Left kidney (tissue), 8 donors: ENCODE measurements around the gene ATOH1. TPM values are rescaled to one million over a fixed set of nuclear protein-coding genes. Genes with fewer than 3 reads are reported as not detected.
A peak's percentile ranks its signal among the peaks of the same experiment; 100 is the strongest.

Source experiments
- DNase-seq: peaks from one replicate; pipeline ENCODE4 v3.0.0-alpha.2; 2013
- long read RNA-seq, 8 donors: transcript quantifications; one replicate each; lab custom pipeline, GENCODE V29; 2026
- polyA plus RNA-seq: library from polyadenylated mRNA; unstranded; fragments of 120-200 nt; gene quantifications from one replicate; pipeline ENCODE4 v1.2.1, GENCODE V29; 2013; ENCODE audit not compliant: insufficient read length

Gene ATOH1, protein sequence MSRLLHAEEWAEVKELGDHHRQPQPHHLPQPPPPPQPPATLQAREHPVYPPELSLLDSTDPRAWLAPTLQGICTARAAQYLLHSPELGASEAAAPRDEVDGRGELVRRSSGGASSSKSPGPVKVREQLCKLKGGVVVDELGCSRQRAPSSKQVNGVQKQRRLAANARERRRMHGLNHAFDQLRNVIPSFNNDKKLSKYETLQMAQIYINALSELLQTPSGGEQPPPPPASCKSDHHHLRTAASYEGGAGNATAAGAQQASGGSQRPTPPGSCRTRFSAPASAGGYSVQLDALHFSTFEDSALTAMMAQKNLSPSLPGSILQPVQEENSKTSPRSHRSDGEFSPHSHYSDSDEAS
- polyA plus RNA-seq: not detected
- long read RNA-seq, donor 1: 0 reads
- long read RNA-seq, donor 2: 0 reads
- long read RNA-seq, donor 3: 0 reads
- long read RNA-seq, donor 4: 0 reads
- long read RNA-seq, donor 5: 0 reads
- long read RNA-seq, donor 6: 0 reads
- long read RNA-seq, donor 7: 0 reads
- long read RNA-seq, donor 8, partial matches to known transcripts: 0 of 1 reads
- long read RNA-seq, donor 8, other reads (novel, unspliced or antisense): 0 of 1 reads

DNA sequence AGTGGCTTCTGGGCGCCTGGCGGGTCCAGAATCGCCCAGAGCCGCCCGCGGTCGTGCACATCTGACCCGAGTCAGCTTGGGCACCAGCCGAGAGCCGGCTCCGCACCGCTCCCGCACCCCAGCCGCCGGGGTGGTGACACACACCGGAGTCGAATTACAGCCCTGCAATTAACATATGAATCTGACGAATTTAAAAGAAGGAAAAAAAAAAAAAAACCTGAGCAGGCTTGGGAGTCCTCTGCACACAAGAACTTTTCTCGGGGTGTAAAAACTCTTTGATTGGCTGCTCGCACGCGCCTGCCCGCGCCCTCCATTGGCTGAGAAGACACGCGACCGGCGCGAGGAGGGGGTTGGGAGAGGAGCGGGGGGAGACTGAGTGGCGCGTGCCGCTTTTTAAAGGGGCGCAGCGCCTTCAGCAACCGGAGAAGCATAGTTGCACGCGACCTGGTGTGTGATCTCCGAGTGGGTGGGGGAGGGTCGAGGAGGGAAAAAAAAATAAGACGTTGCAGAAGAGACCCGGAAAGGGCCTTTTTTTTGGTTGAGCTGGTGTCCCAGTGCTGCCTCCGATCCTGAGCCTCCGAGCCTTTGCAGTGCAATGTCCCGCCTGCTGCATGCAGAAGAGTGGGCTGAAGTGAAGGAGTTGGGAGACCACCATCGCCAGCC, at the start of gene ATOH1:
ATOH1 (plus strand) TSS at position 422 of the 663 bp plus-strand sequence; CDS start at position 596, 174 bp downstream.
- no peak for DNase-seq

- DNase-seq: no peak
Observed at GRCh38 chr4:93779228-93779627, 49.3 kb upstream of the ATOH1 start.

- no peak for DNase-seq
Observed at GRCh38 chr4:93780080-93780479, 48.5 kb upstream of the ATOH1 start.

DNA sequence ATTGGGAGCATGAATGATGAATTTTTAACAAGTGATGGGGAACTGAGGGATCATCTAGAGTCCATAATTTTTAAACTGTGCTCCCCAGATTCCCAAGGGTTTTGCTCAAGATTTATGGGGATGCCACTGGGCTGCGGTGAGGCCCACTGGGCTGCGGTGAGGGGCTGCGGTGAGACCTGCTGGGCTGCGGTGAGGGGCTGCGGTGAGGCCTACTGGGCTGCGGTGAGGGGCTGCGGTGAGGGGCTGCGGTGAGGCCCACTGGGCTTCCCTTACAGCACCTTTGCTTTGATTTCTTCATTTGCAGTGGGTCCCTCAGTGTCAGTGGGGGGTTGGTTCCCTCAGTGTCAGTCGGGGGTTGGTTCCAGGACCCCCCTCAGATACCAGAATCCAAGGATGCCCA, 47.4 kb upstream of the ATOH1 start:
- DNase-seq: no peak

DNA sequence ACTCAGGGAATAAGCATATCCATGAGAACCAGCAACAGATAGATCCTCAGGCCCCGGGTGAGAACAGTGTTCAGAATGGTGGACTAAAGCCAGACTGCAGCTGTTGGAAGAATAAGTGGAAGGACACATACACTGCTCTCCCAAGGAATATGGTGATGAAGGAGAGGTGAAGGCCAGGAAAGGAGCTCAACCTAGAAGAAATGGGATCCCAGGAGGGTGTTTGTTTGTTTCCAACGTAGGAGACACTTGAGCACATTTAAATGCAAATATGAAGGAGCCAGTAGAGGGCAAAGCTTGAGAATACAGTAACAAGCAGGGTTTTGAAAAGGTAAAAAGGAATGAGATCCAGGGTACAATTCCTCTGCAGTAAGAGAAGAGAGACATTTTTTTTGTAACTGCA, 42.4 kb upstream of the ATOH1 start:
- no peak for DNase-seq

- DNase-seq: no peak
Observed at GRCh38 chr4:93788712-93789111, 39.8 kb upstream of the ATOH1 start.

GRCh38 chr4:93791570-93792195, 36.9 kb upstream of the ATOH1 start:
- peak; percentile 68 for DNase-seq

DNA sequence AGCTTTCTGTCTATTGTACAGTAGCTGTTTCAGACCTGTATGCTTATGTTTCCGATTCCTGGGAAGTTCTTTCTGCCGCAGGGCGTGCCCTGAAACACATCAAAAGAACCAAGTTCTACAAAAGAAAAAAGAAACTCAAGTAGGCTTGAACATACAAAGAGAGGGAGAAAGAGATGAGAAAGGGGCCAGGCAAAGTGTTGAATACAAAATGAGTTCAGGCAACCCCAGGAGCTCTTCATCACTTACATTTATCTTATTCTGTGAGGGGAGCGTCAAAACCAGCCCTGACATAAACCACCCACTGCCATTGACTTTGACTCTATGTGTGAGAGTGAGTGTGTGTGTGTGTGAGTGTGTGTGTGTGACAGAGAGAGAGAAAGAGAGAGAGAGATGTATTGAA, 26.5 kb upstream of the ATOH1 start:
- DNase-seq: no peak

DNA sequence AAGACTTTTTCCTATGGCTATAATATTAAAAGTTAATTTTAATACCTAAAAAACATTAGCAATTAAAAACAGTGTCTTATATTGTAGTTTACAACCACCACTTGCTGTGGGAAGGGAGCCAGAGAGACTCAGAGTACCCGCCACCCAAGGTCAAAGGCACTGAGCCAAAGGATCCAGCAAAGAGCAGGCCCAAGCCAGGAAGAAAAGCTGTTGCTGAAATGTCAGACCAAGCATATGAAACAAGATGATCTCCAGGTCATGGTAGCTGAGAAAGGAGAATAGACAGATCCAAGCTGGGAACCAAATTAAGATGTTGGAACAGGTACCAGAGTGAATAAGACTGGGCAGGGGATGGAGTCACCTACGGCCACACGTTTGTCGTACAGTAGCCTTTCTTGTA, 18.8 kb upstream of the ATOH1 start:
- DNase-seq: no peak

DNA sequence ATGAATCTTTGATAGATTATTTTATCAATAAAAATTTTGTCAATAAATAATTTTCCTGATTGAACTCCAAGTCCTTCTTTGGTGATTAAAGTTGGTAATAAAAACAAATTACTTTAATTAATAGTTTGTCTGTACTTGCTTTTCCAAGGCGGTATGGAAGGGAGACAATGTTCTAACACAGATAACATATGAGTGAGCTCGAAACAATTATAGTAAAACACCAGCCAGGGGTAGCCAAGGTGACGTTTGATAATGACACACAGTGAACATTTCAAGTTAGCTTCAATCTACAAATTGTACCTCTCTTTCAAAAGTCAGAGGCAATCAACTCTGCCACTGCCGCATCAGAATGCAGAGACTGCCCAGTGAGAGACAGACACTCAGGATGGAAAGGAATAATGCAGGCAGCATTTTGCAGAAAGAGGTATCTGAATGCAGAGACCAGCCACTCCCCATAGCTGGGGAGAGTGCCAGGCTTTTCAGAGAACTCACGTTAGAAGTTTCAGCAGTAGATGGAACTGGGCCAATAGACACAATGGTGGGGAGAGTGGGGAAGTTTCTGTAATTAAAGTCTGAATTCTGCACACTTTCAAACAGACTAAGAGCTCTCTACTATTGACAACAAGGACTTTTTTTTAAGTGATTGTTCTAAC, 18.1 kb upstream of the ATOH1 start:
- DNase-seq: no peak

- no peak for DNase-seq
Observed at GRCh38 chr4:93813092-93813491, 15.5 kb upstream of the ATOH1 start.

DNA sequence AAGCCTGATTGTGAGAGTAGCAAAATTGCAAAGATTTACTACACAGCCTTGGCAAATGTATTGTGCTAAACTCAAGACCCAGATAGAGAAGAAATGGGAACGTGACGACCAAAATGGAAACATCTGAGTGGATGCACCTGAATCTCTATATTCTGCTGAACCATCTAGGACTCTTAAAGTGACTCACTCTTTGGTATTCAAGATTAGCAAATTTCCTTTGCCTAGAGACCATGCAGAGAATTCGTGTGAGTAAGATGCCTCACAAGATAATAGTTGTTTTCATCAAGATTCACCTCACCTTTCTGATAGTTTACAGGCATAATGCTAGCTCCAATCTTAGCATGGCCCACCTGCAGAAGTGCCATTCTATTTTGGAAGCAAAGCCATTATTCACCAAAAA, 14.4 kb upstream of the ATOH1 start:
- no peak for DNase-seq

GRCh38 chr4:93814722-93815121, 13.8 kb upstream of the ATOH1 start:
- no peak for DNase-seq

- DNase-seq: no peak
Observed at GRCh38 chr4:93825551-93826216, 2.9 kb upstream of the ATOH1 start.

DNA sequence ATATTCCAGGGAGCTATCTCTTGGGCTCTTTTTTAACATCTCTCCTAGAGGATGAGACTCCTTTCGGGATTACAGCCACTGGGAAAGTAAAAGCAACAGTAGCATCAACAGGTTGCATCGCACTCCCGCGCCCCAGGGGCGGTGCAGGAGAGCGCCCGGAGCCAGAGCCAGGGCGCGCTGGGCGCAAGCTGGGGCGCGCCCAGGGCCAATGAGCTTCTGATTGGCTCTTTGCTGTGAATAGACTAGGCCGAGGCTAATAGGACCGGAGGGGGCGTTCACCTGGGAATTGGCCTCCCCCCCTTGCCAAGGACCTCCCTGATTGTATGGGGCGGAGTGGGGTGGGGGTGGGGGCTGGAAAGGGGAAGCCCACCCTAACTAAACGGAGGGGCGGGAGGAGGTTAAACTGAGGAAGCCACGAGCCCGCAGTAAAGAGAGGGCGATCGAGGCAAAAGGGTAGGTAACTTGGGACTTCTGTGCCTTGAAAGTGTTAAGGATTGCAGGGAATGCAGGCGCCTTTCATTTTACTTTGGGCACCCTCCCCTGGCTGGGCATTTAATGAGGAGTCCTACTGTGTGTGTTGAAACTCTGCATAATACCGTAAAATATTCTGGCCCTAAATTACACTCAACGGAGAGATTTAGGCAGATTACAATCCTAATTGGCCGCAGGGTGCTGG, 1.1 kb upstream of the ATOH1 start:
- DNase-seq: no peak

- no peak for DNase-seq
Observed at GRCh38 chr4:93828995-93829819, 654 bp downstream of the ATOH1 start.

DNA sequence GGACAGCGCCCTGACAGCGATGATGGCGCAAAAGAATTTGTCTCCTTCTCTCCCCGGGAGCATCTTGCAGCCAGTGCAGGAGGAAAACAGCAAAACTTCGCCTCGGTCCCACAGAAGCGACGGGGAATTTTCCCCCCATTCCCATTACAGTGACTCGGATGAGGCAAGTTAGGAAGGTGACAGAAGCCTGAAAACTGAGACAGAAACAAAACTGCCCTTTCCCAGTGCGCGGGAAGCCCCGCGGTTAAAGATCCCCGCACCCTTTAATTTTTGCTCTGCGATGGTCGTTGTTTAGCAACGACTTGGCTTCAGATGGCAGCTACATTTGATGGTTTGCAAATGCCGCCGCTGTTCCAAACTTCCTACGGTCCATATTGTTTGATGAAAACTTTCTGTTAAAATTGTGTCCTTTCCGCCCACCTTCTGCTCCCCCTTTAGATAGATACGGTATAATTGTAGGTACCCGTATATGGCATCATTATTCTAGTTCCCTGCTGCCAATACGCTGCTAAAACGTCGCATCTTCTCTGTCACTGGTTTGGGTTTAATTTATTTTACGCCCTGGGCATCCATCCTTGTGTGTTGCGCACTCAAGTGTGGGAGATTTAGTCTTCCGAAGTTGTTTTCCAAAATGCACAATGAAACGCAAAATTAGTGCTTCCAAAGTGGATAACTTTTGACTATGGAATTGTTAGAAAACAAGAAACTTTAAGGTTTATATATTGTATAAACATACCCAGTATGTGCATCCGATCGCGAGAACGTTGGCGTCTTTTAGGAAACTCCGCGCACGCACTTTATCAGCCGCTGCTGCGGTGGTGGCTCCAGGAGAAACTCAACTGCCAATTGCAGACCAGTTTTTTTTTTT, 1.5 kb downstream of the ATOH1 start:
- no peak for DNase-seq

DNA sequence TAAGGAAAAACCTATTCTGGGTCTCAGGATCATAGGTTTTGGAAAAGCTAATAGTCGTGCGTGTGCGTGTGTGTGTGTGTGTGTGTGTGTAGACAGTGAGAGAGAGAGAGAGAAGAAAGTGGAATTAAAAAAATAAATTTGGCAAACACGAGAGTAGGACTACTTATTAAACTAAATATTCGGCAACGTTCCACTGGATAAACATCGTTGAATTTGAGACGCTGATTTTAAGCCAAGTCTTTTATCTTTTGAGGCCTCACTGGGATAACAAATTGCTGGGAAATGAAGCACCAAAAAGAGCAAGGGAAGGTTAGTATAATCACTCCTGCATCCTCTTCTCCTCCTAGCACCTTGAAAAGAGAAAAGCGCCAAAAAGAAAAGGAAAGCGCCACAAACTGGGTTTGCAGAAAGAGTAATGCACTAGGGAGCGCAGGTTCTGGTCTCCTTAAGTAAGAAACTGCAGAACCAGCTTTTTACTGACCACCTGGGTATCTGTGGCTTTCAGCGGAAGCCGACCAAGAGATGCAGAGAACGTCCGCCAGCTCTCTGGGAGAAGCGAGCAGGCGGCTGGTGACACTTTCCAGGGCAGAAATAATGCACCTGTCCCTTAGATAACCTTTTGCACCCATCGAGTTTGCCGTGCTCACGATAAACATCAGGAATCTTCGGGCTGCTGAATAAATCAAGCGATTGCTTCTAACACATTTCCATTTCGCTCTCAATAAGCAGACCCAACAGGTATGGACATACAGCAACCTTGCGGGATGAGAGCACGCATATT, 3.4 kb downstream of the ATOH1 start:
- no peak for DNase-seq
